ENCODE results near the gene STAC.
"Not testable (repeated sequence)": the region's sequence is repeated elsewhere in the genome, so short reads cannot be mapped to it uniquely, and the experiment has no call there.

STAC gene

GRCh38 chr3:36472045-36472444 lies 91.7 kb downstream of the STAC start:
- H3K4me3 ChIP-seq, H3K27ac ChIP-seq: not testable (repeated sequence)

- H3K27ac ChIP-seq, result peak overlapping the region in 1 of 21 experiments; percentile 16
- H3K4me3 ChIP-seq, result no peak overlapping the region
Measured at GRCh38 chr3:36475558-36475957, 95.3 kb downstream of the STAC start.

DNA sequence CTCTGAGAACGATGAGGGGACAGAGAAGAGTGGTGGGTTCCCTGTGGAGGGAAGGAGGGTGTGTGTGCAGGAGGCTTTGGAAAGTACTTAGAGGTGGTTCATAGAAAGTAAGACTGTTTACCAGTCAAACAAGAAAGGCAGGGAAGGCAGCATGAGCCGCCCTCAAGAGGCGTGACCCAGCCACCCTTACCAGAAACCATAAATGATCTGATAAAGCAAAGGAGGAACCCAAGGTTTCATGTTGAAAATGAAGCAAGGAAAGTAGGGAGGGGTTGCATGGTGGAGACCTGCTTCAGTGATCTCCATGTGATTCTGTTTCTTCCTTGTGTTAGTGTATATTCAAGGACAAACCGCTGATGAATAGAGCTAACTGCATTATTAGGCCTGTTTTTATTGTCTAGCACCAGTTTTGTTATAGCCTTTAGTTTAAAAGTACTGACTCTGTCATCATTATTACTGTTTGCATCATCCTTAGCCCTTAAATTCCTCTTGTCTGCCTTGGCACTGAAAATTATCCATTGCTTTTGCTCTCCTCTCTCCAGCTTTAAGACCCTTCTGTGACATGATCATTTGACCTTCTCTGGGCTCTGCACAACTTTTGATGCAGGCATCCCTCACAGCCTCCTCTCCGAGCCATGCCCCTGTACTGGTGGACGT lies 96.1 kb downstream of the STAC start:
- Histone ChIP-seq H3K27ac (no peak overlapping the region), H3K4me3 (no peak overlapping the region)

DNA sequence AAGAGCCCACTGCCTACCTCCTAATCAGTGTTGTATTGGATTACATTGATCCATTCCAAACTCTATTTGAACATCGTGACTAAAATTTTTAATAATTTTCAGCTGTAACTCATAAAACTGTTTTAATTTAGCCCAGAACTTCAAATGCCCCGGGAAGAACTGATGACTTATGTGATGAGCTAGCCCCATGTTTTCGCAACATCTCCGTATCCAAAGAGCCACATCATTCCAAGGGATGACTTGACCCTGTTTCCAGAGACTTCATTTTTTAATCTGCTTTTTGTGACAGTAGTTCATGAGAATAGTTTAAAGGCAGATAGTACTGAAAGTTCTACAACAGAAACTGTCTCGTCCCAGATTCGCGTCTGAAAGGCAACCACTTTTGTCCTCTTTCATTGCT lies 97.4 kb downstream of the STAC start:
- Histone ChIP-seq H3K27ac (peak overlapping the region in 5 of 21 experiments; percentile 34 to 68 (median 59)), H3K4me3 (no peak overlapping the region)

DNA sequence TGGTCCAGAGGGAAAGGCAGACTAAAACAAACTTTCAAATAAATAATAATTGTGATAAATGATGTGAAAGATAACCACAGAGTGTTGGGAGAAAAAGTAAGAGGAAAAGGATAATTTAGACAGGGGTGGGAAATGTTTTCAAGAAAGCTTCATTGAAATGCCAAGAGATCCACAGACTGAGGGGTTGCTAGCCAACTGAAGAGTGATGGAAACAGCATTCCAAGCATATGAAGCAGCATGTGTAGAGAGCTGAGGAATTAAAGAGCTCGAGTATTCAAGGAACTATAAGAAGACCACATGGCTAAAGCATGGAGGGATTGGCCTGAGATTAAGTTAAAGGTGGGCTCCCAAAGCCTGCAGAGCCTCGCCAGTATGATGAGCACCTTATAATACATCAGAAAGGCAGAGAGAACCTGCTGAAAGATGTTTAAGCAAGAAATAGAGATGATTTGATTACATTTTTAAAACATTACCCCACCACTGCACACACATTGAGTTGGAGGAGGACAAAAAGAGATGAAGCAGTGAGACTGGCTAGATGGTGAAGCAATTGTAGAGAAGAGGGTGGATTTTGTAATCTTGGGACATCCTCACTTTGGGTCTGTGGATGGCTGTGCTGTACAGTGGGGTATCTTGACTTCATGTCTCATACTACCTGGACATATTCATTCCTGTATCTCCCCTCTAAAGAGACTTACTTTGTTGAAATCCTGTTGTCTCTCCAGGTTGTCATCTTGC lies 100.8 kb downstream of the STAC start:
- no peak overlapping the region for H3K27ac ChIP-seq

DNA sequence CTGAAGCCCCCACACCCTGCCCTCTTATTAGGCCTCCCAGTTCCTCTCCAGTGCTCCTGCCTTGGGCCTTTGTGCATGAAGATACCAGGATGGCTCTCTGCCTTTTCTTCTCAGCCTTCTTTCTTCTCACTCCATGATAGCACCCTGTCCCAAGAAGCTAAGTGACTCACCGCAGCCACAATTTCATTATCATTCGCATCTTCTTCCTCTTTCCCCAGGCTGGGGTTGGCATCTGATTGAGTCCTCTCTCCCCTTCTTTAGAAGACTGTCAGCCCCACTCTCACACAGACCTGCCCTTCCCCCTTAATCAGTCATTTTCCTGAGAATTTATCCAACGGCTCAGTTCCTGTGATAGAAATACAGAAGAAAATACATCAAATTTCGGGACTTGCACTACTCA lies 102.0 kb downstream of the STAC start:
- Histone ChIP-seq H3K4me3 (no peak overlapping the region), H3K27ac (no peak overlapping the region)

More for the DNA sequence above, 100.8 kb downstream of the STAC start:
- no peak overlapping the region for H3K4me3 ChIP-seq

DNA sequence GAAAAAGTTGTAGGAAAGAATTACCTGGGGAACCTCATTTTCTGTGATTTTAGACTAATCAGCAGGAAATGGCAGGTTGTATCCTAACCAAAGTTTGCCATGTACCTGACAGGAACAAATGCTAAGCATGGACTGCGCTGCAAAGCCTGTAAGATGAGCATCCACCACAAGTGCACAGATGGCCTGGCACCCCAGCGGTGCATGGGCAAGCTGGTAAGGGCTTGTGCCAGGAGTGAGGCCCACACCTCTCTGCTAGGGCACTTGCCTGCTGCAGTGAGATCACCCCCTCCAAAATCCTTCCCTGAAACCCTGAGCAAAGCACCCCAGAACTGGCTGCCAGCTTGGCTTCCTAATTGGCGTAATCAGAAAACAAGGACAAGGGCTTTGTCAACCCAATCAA lies 102.6 kb downstream of the STAC start:
- H3K4me3 ChIP-seq, result no peak overlapping the region
- H3K27ac ChIP-seq, result no peak overlapping the region

DNA sequence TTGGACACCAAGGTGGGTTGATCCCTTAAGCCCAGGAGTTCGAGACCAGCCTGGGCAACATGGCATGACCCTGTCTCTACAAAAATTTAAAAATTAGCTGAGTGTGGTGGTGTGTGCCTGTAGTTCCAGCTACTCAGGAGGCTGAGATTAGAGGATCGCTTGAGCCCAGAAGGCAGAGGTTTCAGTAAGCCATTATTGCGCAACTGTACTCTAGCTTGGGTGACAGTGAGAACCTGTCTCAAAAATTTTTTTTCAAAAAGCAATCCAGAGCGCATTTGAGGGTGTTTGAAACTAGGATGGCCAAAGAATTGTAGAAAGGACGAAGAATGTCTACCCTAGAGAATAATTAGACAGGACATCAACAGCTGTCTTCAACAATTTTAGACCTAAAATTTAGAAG lies 103.4 kb downstream of the STAC start:
- Histone ChIP-seq H3K4me3 (no peak overlapping the region), H3K27ac (no peak overlapping the region)

- Histone ChIP-seq H3K4me3 (no peak overlapping the region), H3K27ac (no peak overlapping the region)
Measured at GRCh38 chr3:36484386-36484785, 104.1 kb downstream of the STAC start.

- H3K27ac ChIP-seq, result no peak overlapping the region
- no peak overlapping the region for H3K4me3 ChIP-seq
Measured at GRCh38 chr3:36486009-36486795, 105.9 kb downstream of the STAC start.

DNA sequence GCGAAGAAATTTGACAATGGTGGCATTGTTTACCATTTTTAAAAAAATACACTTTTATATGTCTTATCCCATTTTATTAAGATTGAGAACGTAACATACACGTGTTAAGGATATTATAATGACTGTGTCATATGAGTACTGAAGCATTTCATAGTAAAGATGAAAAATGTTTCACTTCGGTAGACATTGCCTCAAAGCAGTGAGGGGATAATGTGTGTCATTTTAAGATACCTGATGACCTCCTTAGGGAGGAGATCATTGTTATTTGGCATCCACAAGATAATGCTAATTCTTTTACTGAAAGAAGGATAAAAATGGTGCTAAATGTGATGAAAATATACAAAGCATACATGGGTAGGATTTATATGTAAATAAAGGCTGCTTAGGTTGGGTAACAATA lies 107.3 kb downstream of the STAC start:
- Histone ChIP-seq H3K4me3 (no peak overlapping the region), H3K27ac (no peak overlapping the region)

GRCh38 chr3:36488077-36488789 lies 107.9 kb downstream of the STAC start:
- Histone ChIP-seq H3K4me3 (no peak overlapping the region), H3K27ac (no peak overlapping the region)

DNA sequence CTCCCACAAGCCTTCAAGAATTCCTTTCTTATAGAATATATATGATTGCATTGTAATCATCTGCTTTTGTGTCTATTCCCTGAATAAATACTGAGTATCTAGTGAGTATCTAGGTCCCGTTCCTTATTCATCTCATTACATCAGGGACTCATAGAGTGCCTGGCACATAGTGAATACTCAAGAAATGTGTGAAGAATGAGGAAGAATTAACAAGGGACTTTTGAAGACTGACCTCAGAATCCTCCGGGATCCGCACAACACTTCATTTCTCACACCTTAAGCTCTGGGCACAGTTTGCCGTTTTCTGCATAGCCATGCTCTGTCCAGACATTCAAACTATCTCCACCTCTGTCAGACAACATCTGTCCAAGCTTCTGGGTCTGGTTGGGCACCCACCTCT lies 108.8 kb downstream of the STAC start:
- no peak overlapping the region for H3K27ac ChIP-seq

GRCh38 chr3:36489679-36490425 lies 109.5 kb downstream of the STAC start:
- no peak overlapping the region for H3K27ac ChIP-seq

More for the DNA sequence above, 108.8 kb downstream of the STAC start:
- no peak overlapping the region for H3K4me3 ChIP-seq

GRCh38 chr3:36493051-36493450 lies 112.7 kb downstream of the STAC start:
- Histone ChIP-seq H3K4me3 (no peak overlapping the region), H3K27ac (no peak overlapping the region)

More at GRCh38 chr3:36489679-36490425, 109.5 kb downstream of the STAC start:
- H3K4me3 ChIP-seq, result no peak overlapping the region

- Histone ChIP-seq H3K27ac (peak overlapping the region in 3 of 21 experiments; percentile 27 to 39 (median 33)), H3K4me3 (no peak overlapping the region)
Measured at GRCh38 chr3:36494461-36495109, 114.3 kb downstream of the STAC start.

GRCh38 chr3:36496684-36497633 lies 116.7 kb downstream of the STAC start:
- no peak overlapping the region for H3K4me3 ChIP-seq

DNA sequence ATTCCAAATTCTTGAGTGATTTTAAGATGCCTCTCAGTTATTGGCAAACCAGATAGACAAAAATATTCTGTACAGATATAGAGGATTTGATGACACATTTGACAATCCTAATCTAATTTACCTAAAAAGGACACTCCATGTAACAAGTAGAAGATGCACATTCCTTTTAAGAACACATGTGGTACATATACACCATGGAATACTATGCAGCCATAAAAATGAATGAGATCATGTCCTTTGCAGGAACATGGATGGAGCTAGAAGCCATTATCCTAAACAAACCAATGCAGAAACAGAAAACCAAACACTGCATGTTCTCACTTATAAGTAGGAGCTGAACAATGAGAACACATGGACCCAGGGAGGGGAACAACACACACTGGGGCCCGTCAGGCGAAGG lies 119.7 kb downstream of the STAC start:
- not testable (repeated sequence) for H3K27ac ChIP-seq, H3K4me3 ChIP-seq

More at GRCh38 chr3:36496684-36497633, 116.7 kb downstream of the STAC start:
- H3K27ac ChIP-seq, result peak overlapping the region in 1 of 21 experiments; percentile 43

All from skin epidermis (tissue), 12 donors.